Testis (tissue), 3 donors: Measurements from ENCODE around the gene DIO3. TPM values are rescaled to one million over a fixed set of nuclear protein-coding genes. Genes with fewer than 3 reads are reported as not detected.

Source experiments
- DNase-seq: peaks from one replicate; pipeline ENCODE4 v3.0.0-alpha.2; 2019
- H3K27ac ChIP-seq, 2 donors: fragments of 200-600 bp; sonication (generic); one replicate each; pipeline ENCODE4 v1.5.1; 2019
- H3K27me3 ChIP-seq: fragments of 200-600 bp; sonication (generic); one replicate; pipeline ENCODE4 v1.5.1; 2019
- H3K36me3 ChIP-seq: fragments of 200-600 bp; sonication (generic); one replicate; pipeline ENCODE4 v1.5.1; 2017; ENCODE audit warnings: low read depth; ENCODE audit errors: missing control alignments
- H3K4me1 ChIP-seq: fragments of 200-600 bp; sonication (generic); one replicate; pipeline ENCODE4 v1.5.1; 2019
- H3K4me3 ChIP-seq, 2 donors: fragments of 200-600 bp; sonication (generic); one replicate each; pipeline ENCODE4 v1.5.1; 2017 to 2019
- H3K9me3 ChIP-seq: fragments of 200-600 bp; sonication (generic); one replicate; pipeline ENCODE4 v1.5.1; 2017
- CTCF ChIP-seq, 3 experiments: fragments of 450-650 bp in 2 of 3; fragments of 200-600 bp in 1 of 3; sonication (generic) in 1 of 3; IDR thresholded peaks; one replicate each; pipeline ENCODE4 v1.5.1; 2016 to 2019; ENCODE audit warnings: antibody characterized with exemption in 3 of 3, mild to moderate bottlenecking in 2 of 3, moderate library complexity in 1 of 3
- POLR2A ChIP-seq: fragments of 450-650 bp; IDR thresholded peaks from one replicate; pipeline ENCODE4 v1.6.1; 2017; ENCODE audit warnings: antibody characterized with exemption, mild to moderate bottlenecking, moderate library complexity
- WGBS, 2 donors: methylation state at CpG; one replicate each; pipeline ENCODE4 v1.1.5; 2018; 5-methylcytosine and 5-hydroxymethylcytosine counted together
- intact Hi-C: fragments of 100-400 bp; cut with DNase I; formaldehyde crosslinking; loops from one replicate; pipeline ENCODE4 v1.15.1; 2023; ENCODE audit warnings: low total_unique reads
- polyA plus RNA-seq: library from polyadenylated mRNA; stranded (reverse); fragments of 350-450 nt; fragmentation: Illumina TruSeq; extraction: RNeasy Lipid Tissue Mini Kit (QIAGEN cat#74804); gene quantifications from one replicate; pipeline ENCODE4 v1.2.3, GENCODE V29; 2014; ENCODE audit warnings: low read depth, low replicate concordance; ENCODE audit not compliant: insufficient read depth
- total RNA-seq, 2 donors: library from RNA; depleted of rRNA; stranded (reverse); fragments of >200 nt; gene quantifications; one replicate each; pipeline ENCODE4 v1.2.3, GENCODE V29; 2016

DIO3 gene
- total and polyA plus RNA-seq, 3 donors from 2014 or later: 2.3 to 4.6 (median 2.4) TPM

GRCh38 chr14:101521978-101522377 is 39.3 kb upstream of the DIO3 start:
- H3K36me3 ChIP-seq: no peaks in the 10 kb centered on the region
- peaks cover 17% of the 10 kb centered on the region for H3K4me1 ChIP-seq
- no peak for DNase-seq
- no peaks in the 10 kb centered on the region for H3K9me3 ChIP-seq
- no peak for TF ChIP-seq POLR2A
- no peak for TF ChIP-seq CTCF (IDR thresholded peaks at IDR 0.05)
- WGBS, 2 donors: 93% methylated on average over 3 to 8 of the region's 8 CpGs
- no peak overlapping the region for H3K27ac ChIP-seq
- H3K27me3 ChIP-seq: no peaks in the 10 kb centered on the region
- H3K4me3 ChIP-seq: no peak overlapping the region
- intact Hi-C loops: no loop called here

GRCh38 chr14:101525640-101526527 is 35.4 kb upstream of the DIO3 start:
- no peak for TF ChIP-seq CTCF (IDR thresholded peaks at IDR 0.05)
- TF ChIP-seq POLR2A: no peak
- H3K36me3 ChIP-seq: no peaks in the 10 kb centered on the region
- DNase-seq: no peak
- H3K27ac ChIP-seq: no peak overlapping the region
- H3K27me3 ChIP-seq: no peaks in the 10 kb centered on the region
- no peak overlapping the region for H3K4me3 ChIP-seq
- no peaks in the 10 kb centered on the region for H3K9me3 ChIP-seq
- 73 to 74% methylated on average over 18 to 41 of the region's 41 CpGs for WGBS, 2 donors
- H3K4me1 ChIP-seq: peaks cover 4% of the 10 kb centered on the region
- intact Hi-C loops: no loop called here

- TF ChIP-seq CTCF (IDR thresholded peaks at IDR 0.05) (no peak), POLR2A (no peak)
- intact Hi-C loops: no loop called here
- Histone ChIP-seq H3K27ac (no peak overlapping the region), H3K4me3 (no peak overlapping the region), H3K36me3 (no peaks in the 10 kb centered on the region), H3K27me3 (no peaks in the 10 kb centered on the region), H3K9me3 (no peaks in the 10 kb centered on the region), H3K4me1 (no peaks in the 10 kb centered on the region)
- no peak for DNase-seq
- WGBS, 2 donors: 88 to 89% methylated on average over 11 of the region's 11 CpGs
These were observed 33.3 kb upstream of the DIO3 start for GRCh38 chr14:101527987-101528386.

- intact Hi-C loops: no loop called here
- no peak for DNase-seq
- H3K4me1 ChIP-seq: no peaks in the 10 kb centered on the region
- no peak overlapping the region for H3K4me3 ChIP-seq
- H3K9me3 ChIP-seq: no peaks in the 10 kb centered on the region
- no peaks in the 10 kb centered on the region for H3K27me3 ChIP-seq
- WGBS, 2 donors: 53 to 67% methylated on average over 12 to 13 of the region's 13 CpGs
- no peak overlapping the region for H3K27ac ChIP-seq
- H3K36me3 ChIP-seq: no peaks in the 10 kb centered on the region
- no peak for TF ChIP-seq POLR2A
- no peak for TF ChIP-seq CTCF (IDR thresholded peaks at IDR 0.05)
These were observed 32.2 kb upstream of the DIO3 start for GRCh38 chr14:101529079-101529478.

GRCh38 chr14:101534198-101534597 is 27.1 kb upstream of the DIO3 start:
- Histone ChIP-seq H3K27ac (no peak overlapping the region), H3K27me3 (no peaks in the 10 kb centered on the region), H3K9me3 (no peaks in the 10 kb centered on the region), H3K4me3 (no peak overlapping the region), H3K36me3 (no peaks in the 10 kb centered on the region), H3K4me1 (no peaks in the 10 kb centered on the region)
- WGBS, 2 donors: 86 to 91% methylated on average over 3 to 4 of the region's 4 CpGs
- intact Hi-C loops: no loop called here
- TF ChIP-seq CTCF (IDR thresholded peaks at IDR 0.05) (no peak), POLR2A (no peak)
- DNase-seq: no peak
